Osteocyte (in vitro differentiated cells): ENCODE results near the gene PIK3C2G. TPM values are rescaled to one million over a fixed set of nuclear protein-coding genes. Genes with fewer than 3 reads are reported as not detected.
A peak's percentile ranks its signal among the peaks of the same experiment; 100 is the strongest.

Source experiments
- DNase-seq: peaks from one replicate; pipeline ENCODE4 v3.0.0; 2021; ENCODE audit warnings: mixed read lengths; ENCODE audit not compliant: unreplicated experiment; ENCODE audit errors: extremely low spot score
- H3K27ac Mint-ChIP-seq: one replicate; pipeline ENCODE4 v1.8.0; 2021; ENCODE audit warnings: mild to moderate bottlenecking, mixed read lengths; ENCODE audit not compliant: unreplicated experiment
- H3K27me3 Mint-ChIP-seq: one replicate; pipeline ENCODE4 v1.8.0; 2021; ENCODE audit warnings: mixed read lengths; ENCODE audit not compliant: unreplicated experiment
- H3K36me3 Mint-ChIP-seq: one replicate; pipeline ENCODE4 v1.8.0; 2021; ENCODE audit warnings: mixed read lengths; ENCODE audit not compliant: unreplicated experiment
- H3K4me1 Mint-ChIP-seq: one replicate; pipeline ENCODE4 v1.8.0; 2021; ENCODE audit warnings: mixed read lengths; ENCODE audit not compliant: unreplicated experiment
- H3K4me3 Mint-ChIP-seq: one replicate; pipeline ENCODE4 v1.8.0; 2021; ENCODE audit warnings: mild to moderate bottlenecking, moderate library complexity, mixed read lengths; ENCODE audit not compliant: unreplicated experiment
- H3K9me3 Mint-ChIP-seq: one replicate; pipeline ENCODE4 v1.8.0; 2021; ENCODE audit warnings: mixed read lengths; ENCODE audit not compliant: unreplicated experiment
- CTCF ChIP-seq: fragments of 200-600 bp; sonication (generic); IDR thresholded peaks from 2 replicates; pipeline ENCODE4 v1.5.0; 2021; ENCODE audit warnings: antibody characterized with exemption, mild to moderate bottlenecking, moderate library complexity
- total RNA-seq: library from RNA; stranded (reverse); gene quantifications from 2 replicates; pipeline ENCODE4 v1.2.1, GENCODE V29; 2021

PIK3C2G gene
- total RNA-seq, 1 donor from 2014 or later: not detected

DNA sequence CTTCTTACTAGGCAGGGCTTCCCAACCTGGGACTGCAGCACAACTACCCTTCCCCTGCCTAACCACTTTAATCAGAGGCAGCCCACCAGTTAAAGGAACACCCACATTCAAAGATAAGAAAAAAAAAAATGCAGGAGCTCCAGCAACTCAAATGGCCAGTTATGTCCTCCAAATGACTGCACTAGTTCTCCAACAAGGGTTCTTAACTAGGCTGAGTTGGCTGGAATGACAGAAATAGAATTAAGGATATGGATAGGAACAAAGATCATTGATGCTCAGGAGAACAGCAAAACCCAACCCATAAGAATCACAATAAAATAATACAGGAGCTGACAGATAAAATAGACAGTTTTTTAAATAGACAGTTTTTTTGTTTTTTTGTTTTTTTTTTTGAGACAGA lies 322.3 kb downstream of the PIK3C2G start:
- Mint-ChIP-seq H3K4me1 (peaks cover 14% of the 10 kb centered on the region), H3K27me3 (no peaks in the 10 kb centered on the region), H3K9me3 (peaks cover 42% of the 10 kb centered on the region), H3K4me3 (no peak overlapping the region), H3K27ac (no peak overlapping the region), H3K36me3 (peaks cover 8% of the 10 kb centered on the region)
- no peak for DNase-seq
- no peak for TF ChIP-seq CTCF

DNA sequence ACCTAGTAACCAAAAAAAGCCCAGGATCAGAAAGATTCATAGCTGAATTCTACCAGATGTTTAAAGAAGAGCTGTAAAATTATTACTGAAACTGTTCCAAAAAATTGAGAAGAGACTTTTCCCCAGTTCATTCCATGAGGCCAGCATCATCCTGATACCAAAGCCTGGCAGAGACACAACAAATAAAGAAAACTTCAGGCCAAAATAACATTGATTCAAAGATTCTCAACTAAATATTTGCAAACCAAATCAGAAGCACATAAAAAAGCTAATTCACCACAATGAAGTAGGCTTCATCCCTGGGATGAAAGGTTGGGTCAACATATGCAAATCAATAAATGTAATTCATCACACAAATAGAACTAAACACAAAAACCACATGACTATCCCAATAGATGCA lies 325.3 kb downstream of the PIK3C2G start:
- no peak for TF ChIP-seq CTCF
- no peak overlapping the region for H3K4me3 Mint-ChIP-seq
- H3K36me3 Mint-ChIP-seq: peaks cover 8% of the 10 kb centered on the region
- no peaks in the 10 kb centered on the region for H3K27me3 Mint-ChIP-seq
- no peak overlapping the region for H3K27ac Mint-ChIP-seq
- peaks cover 7% of the 10 kb centered on the region for H3K4me1 Mint-ChIP-seq
- no peak for DNase-seq
- peaks cover 42% of the 10 kb centered on the region for H3K9me3 Mint-ChIP-seq

DNA sequence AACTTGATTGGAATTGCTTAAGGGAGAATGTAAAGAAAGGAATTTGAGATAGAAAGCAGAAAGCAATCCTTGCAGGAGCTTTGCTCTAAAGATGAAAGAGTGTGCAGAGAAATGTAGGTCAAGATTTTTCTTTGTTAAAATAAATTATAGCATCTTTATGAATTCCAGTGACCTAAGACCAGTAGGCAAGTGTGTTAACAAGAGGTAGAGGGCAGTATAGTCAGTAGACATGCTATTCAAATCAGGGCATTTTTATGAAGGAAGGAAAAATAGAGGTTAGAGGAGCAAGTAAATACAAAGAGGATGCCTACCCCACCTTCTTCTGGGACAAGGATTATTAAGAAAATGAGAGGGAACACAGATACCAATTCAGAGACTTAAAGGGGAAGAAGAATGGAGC lies 328.0 kb downstream of the PIK3C2G start:
- no peak overlapping the region for H3K4me3 Mint-ChIP-seq

GRCh38 chr12:18591473-18591872 lies 330.2 kb downstream of the PIK3C2G start:
- TF ChIP-seq CTCF: no peak
- H3K27me3 Mint-ChIP-seq: no peaks in the 10 kb centered on the region
- no peak for DNase-seq
- H3K9me3 Mint-ChIP-seq: peaks cover 25% of the 10 kb centered on the region
- H3K27ac Mint-ChIP-seq: no peak overlapping the region
- peaks cover 17% of the 10 kb centered on the region for H3K4me1 Mint-ChIP-seq
- H3K36me3 Mint-ChIP-seq: peaks cover 3% of the 10 kb centered on the region
- no peak overlapping the region for H3K4me3 Mint-ChIP-seq

More for the DNA sequence above, 328.0 kb downstream of the PIK3C2G start:
- Mint-ChIP-seq H3K4me1 (peaks cover 4% of the 10 kb centered on the region), H3K36me3 (peaks cover 8% of the 10 kb centered on the region), H3K9me3 (peaks cover 46% of the 10 kb centered on the region), H3K27me3 (no peaks in the 10 kb centered on the region), H3K27ac (no peak overlapping the region)
- peak; percentile 19 for TF ChIP-seq CTCF
- no peak for DNase-seq

DNA sequence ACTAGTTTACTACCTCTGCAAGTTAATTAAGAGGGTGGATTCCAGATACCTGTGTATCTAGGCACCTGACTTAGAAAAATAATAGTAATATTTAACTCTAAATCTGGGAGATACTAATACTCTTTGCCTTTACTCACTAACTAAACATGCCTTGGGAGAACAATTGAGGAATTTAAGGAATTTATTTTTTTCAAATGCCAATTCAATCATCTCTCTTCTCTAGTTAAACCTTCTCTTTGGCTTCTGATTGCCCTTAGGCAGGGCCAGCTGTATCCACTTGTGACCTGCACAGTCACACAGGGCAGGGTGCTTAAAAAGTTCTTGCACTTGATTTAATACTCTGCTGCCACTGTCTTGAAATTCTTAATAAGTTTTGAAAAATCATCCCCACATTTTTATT lies 334.1 kb downstream of the PIK3C2G start:
- Mint-ChIP-seq H3K27me3 (no peaks in the 10 kb centered on the region), H3K36me3 (no peaks in the 10 kb centered on the region), H3K4me1 (peaks cover 14% of the 10 kb centered on the region), H3K27ac (peak overlapping the region; percentile 24), H3K4me3 (no peak overlapping the region), H3K9me3 (peaks cover 6% of the 10 kb centered on the region)
- DNase-seq: no peak
- TF ChIP-seq CTCF: no peak
